Panc1 (cell line): Measurements from ENCODE around the gene SDCBP2.

Source experiments
- CTCF ChIP-seq: fragments of 450-650 bp; IDR thresholded peaks from 2 replicates; pipeline ENCODE4 v1.5.1; 2017; ENCODE audit warnings: mild to moderate bottlenecking
- POLR2AphosphoS5 ChIP-seq: IDR thresholded peaks from 2 replicates; pipeline ENCODE4 v1.6.1; 2012; ENCODE audit warnings: mild to moderate bottlenecking, low read depth, low read length, moderate library complexity
- REST ChIP-seq, 2 experiments: IDR thresholded peaks; 2 replicates each; pipeline ENCODE4 v1.6.1; 2011 to 2012; ENCODE audit warnings: low read depth in 2 of 2, control low read depth in 1 of 2, low read length in 1 of 2, mild to moderate bottlenecking in 1 of 2, moderate library complexity in 1 of 2; ENCODE audit not compliant: insufficient read depth in 1 of 2
- SIN3A ChIP-seq: IDR thresholded peaks from 2 replicates; pipeline ENCODE4 v1.6.1; 2012; ENCODE audit warnings: low read depth, mild to moderate bottlenecking, low read length, moderate library complexity, borderline replicate concordance; ENCODE audit not compliant: insufficient read depth
- TCF7L2 ChIP-seq: IDR thresholded peaks from 2 replicates; pipeline ENCODE4 v1.6.1; 2011; ENCODE audit warnings: mild to moderate bottlenecking, low read depth, low read length, inconsistent platforms

- TF ChIP-seq CTCF, result no peak
- TF ChIP-seq REST (IDR thresholded peaks at IDR 0.05; ENCODE audit: insufficient read depth in 1 of 2, low read depth in 2 of 2, low read length in 1 of 2), result no peak
- no peak for TF ChIP-seq SIN3A
- TF ChIP-seq POLR2AphosphoS5, result no peak
- no peak for TF ChIP-seq TCF7L2
These were observed 41.6 kb downstream of the SDCBP2 start for GRCh38 chr20:1287306-1287705.
